Measurements from ENCODE around the gene SMIM24. TPM values are rescaled to one million over a fixed set of nuclear protein-coding genes. Genes with fewer than 3 reads are reported as not detected.

The SMIM24 gene
- total and polyA plus RNA-seq, 7 donors: 0.10 to 0.53 (median 0.49) TPM; not detected in 4

DNA sequence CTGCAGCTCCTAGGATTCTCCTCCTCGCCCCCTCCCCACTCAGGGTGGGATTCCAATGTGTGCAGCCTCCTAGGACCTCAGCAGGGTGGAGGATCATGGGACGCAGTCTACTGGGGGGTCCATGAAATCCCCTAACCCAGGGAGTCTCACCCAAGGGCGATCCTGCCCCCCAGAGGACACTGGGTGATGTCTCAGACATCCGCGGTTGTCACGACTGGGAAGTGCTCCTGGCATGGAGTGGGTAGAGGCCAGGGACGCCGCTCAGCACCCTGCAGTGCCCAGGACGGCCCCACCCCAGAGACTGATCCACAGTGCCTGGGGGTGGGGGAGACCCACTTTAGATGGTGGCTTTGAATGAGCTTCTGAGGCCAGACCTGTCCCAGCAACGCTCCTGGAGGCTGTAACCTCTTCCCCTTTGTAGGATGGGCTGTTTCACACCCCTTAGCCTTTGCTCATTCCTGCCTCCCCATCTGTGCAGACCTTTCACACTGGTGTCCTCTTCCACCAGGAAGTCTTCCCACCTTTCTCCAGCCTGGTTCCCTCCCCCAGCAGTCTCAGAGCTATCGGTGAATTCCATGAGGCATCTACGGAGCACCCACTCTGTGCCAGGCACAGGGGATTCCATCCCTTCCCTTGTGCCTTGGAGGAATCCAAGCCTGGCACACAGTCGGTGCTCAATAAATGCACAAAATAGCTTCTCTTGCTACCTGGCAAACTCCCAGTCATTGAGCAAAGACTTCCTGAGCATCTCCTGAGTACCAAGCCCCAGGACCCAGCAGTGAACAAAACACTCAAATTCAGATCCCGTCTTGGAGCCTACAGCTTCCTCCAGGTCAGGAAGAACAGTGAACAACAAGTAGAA lies 10.5 kb downstream of the SMIM24 start:
- no peaks in the 10 kb centered on the region for H3K9me3 ChIP-seq
- no peaks in the 10 kb centered on the region for H3K27me3 ChIP-seq (ENCODE audit: insufficient read depth in 3 of 3, low read length in 2 of 3)
- WGBS, 3 donors: 28 to 40% (median 37%) methylated on average over 14 of the region's 14 CpGs
- no peak overlapping the region for H3K27ac ChIP-seq
- H3K4me1 ChIP-seq: no peaks in the 10 kb centered on the region
- DNase-seq (peak in 1 of 2 donors; percentile 65), ATAC-seq (peak; percentile 22 to 47 (median 34))
- TF ChIP-seq, protein P1, sequence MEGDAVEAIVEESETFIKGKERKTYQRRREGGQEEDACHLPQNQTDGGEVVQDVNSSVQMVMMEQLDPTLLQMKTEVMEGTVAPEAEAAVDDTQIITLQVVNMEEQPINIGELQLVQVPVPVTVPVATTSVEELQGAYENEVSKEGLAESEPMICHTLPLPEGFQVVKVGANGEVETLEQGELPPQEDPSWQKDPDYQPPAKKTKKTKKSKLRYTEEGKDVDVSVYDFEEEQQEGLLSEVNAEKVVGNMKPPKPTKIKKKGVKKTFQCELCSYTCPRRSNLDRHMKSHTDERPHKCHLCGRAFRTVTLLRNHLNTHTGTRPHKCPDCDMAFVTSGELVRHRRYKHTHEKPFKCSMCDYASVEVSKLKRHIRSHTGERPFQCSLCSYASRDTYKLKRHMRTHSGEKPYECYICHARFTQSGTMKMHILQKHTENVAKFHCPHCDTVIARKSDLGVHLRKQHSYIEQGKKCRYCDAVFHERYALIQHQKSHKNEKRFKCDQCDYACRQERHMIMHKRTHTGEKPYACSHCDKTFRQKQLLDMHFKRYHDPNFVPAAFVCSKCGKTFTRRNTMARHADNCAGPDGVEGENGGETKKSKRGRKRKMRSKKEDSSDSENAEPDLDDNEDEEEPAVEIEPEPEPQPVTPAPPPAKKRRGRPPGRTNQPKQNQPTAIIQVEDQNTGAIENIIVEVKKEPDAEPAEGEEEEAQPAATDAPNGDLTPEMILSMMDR (IDR thresholded peaks at IDR 0.05): no peak
- no peaks in the 10 kb centered on the region for H3K36me3 ChIP-seq (ENCODE audit: insufficient read depth in 1 of 2, low read depth in 1 of 2)
- H3K4me3 ChIP-seq: no peak overlapping the region
- intact Hi-C loops (cut with DNase I): loop anchor here in 1 of 2 donors (5.0 kb wide), 1 partner anchor 163 kb away; no protein-coding TSS in a partner anchor

DNA sequence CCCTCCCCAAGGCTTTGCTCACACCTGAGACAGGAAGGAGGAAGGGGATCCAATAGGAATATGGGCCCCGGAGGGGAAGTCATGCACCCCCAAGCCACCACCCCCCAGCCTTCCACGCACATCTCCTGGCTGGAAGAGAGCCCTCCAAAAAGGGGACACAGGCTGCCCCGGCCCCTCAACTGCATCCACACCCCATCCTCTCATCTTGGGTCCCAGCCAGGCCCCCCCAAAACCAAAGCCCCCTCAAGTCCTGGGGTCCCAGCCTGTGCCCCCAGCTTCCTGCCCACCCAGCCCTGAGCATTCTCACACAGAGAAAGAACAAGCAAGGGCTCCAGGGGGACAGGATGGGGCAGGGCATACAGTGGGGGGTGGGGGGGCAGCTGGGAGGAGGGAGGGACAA lies 12.1 kb downstream of the SMIM24 start:
- intact Hi-C loops (cut with DNase I): no loop called here
- ATAC-seq: no peak
- Histone ChIP-seq H3K27ac (no peak overlapping the region), H3K4me1 (no peaks in the 10 kb centered on the region), H3K9me3 (no peaks in the 10 kb centered on the region), H3K4me3 (no peak overlapping the region), H3K36me3 (ENCODE audit: insufficient read depth in 1 of 2, low read depth in 1 of 2) (peaks cover 0 to 10% of the 10 kb centered on the region in 2 donors), H3K27me3 (ENCODE audit: insufficient read depth in 3 of 3, low read length in 2 of 3) (no peaks in the 10 kb centered on the region)
- TF ChIP-seq, protein P1 (IDR thresholded peaks at IDR 0.05): no peak
- 69 to 85% (median 78%) methylated on average over 3 of the region's 3 CpGs for WGBS, 3 donors
- DNase-seq: no peak

DNA sequence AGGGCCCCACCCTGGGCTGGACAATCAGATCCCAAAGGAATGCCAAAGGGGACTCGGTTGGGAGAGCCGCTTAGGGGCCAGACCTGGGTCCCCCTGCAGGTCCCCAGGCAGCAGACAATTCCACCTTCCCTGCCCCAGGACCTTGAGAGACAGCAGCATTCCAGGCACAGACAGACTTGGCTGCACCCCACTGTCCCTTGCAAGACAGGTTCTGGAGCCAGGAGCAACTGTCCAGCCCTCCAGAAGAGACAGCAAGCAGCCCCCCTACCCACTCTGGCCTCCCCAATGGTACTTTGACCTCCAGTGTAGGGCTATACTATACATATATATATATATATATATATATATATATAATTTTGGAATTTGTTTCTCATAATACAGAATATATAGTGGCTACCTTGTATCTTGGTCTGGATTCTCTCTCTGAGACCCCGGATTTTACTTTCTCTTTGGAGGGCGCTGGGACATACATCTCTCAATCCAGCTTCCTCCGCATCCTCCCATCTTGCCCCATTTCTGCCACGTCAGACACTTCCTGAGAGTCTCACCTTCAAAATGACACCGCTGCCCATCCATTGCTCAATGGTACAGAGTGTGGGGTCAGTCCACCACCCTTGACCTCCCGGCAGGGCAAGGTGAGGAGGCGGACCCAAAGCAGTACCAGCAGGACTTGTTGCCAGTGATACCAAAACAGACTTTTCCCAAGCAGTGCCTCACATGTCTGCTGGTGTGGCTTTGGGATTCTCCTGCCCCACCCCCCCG lies 12.7 kb downstream of the SMIM24 start:
- Histone ChIP-seq H3K4me3 (no peak overlapping the region), H3K4me1 (no peaks in the 10 kb centered on the region), H3K27ac (no peak overlapping the region), H3K9me3 (no peaks in the 10 kb centered on the region), H3K36me3 (ENCODE audit: insufficient read depth in 1 of 2, low read depth in 1 of 2) (peaks cover 0 to 16% of the 10 kb centered on the region in 2 donors), H3K27me3 (ENCODE audit: insufficient read depth in 3 of 3, low read length in 2 of 3) (no peaks in the 10 kb centered on the region)
- ATAC-seq (peak in 1 of 4 donors; percentile 13), DNase-seq (no peak)
- intact Hi-C loops (cut with DNase I): no loop called here
- TF ChIP-seq, protein P1 (IDR thresholded peaks at IDR 0.05): no peak
- WGBS, 3 donors: 73 to 85% (median 83%) methylated on average over 10 of the region's 10 CpGs

DNA sequence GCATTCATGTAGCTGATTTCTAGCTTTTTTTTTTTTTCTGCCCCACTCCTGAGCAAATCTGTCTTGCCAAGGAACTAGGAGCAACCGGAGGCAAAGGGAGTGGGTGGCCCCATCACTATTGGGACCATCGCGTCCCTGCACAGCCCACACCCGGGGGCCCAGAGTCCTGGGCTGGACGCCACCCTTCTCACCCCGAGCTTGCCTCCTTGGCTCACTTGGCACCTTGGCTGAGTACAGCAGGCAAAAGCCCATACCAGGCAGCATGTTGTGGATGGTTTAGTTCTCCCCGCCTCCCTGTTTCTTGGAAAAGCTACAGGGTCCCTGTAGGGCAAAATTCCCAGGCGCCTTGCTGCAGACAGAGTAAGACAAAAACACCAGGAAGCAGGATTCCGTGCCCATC lies 13.7 kb downstream of the SMIM24 start:
- peaks cover 0 to 21% of the 10 kb centered on the region in 2 donors for H3K36me3 ChIP-seq (ENCODE audit: insufficient read depth in 1 of 2, low read depth in 1 of 2)
- 28 to 46% (median 32%) methylated on average over 9 of the region's 9 CpGs for WGBS, 3 donors
- no peaks in the 10 kb centered on the region for H3K4me1 ChIP-seq
- H3K4me3 ChIP-seq: no peak overlapping the region
- H3K27me3 ChIP-seq (ENCODE audit: insufficient read depth in 3 of 3, low read length in 2 of 3): no peaks in the 10 kb centered on the region
- DNase-seq (no peak), ATAC-seq (no peak)
- TF ChIP-seq, protein P1 (IDR thresholded peaks at IDR 0.05): no peak
- intact Hi-C loops (cut with DNase I): no loop called here
- no peaks in the 10 kb centered on the region for H3K9me3 ChIP-seq
- no peak overlapping the region for H3K27ac ChIP-seq
